Liver (tissue), 9 donors: ENCODE measurements around the gene NR4A1. TPM values are rescaled to one million over a fixed set of nuclear protein-coding genes. Genes with fewer than 3 reads are reported as not detected.

Experiments
- DNase-seq: peaks from one replicate; pipeline ENCODE4 v3.0.0-alpha.2; 2017; ENCODE audit warnings: low spot score
- H3K27ac ChIP-seq, 2 donors: one replicate each; pipeline ENCODE4 v1.7.0; 2013; ENCODE audit warnings: inconsistent platforms in 2 of 2, low read length in 2 of 2, control low read depth in 1 of 2, low read depth in 1 of 2, mild to moderate bottlenecking in 1 of 2
- H3K27me3 ChIP-seq, 4 donors: one replicate each; pipeline versions ENCODE4 v1.6.1 to v1.7.0; 2013; ENCODE audit warnings: low read length in 3 of 4, inconsistent platforms in 1 of 4, mild to moderate bottlenecking in 1 of 4, moderate library complexity in 1 of 4; ENCODE audit not compliant: control insufficient read depth in 4 of 4, insufficient read depth in 4 of 4
- H3K36me3 ChIP-seq, 4 donors: one replicate each; pipeline versions ENCODE4 v1.6.1 to v1.7.0; 2013; ENCODE audit warnings: low read length in 3 of 4, mild to moderate bottlenecking in 3 of 4, low read depth in 1 of 4, moderate library complexity in 1 of 4; ENCODE audit not compliant: control insufficient read depth in 4 of 4, insufficient read depth in 3 of 4
- H3K4me1 ChIP-seq, 4 donors: one replicate each; pipeline versions ENCODE4 v1.6.1 to v1.7.0; 2013; ENCODE audit warnings: low read length in 3 of 4, mild to moderate bottlenecking in 3 of 4, moderate library complexity in 1 of 4; ENCODE audit not compliant: control insufficient read depth in 4 of 4, insufficient read depth in 4 of 4
- H3K4me3 ChIP-seq, 3 donors: one replicate each; pipeline versions ENCODE4 v1.6.1 to v1.7.0; 2013; ENCODE audit warnings: low read length in 3 of 3, control low read depth in 1 of 3, low read depth in 1 of 3, mild to moderate bottlenecking in 1 of 3
- H3K9ac ChIP-seq, 2 donors: one replicate each; pipeline ENCODE4 v1.7.0; 2013; ENCODE audit warnings: low read length in 2 of 2, mild to moderate bottlenecking in 2 of 2, moderate library complexity in 2 of 2, control low read depth in 1 of 2, low read depth in 1 of 2
- H3K9me3 ChIP-seq, 4 donors: one replicate each; pipeline versions ENCODE4 v1.6.1 to v1.7.0; 2013; ENCODE audit warnings: low read length in 3 of 4; ENCODE audit not compliant: control insufficient read depth in 4 of 4
- EGR1 ChIP-seq, 2 donors: IDR thresholded peaks; 2 replicates each; pipeline ENCODE4 v1.6.1; 2016 to 2018; ENCODE audit warnings: antibody characterized with exemption in 2 of 2, low read depth in 2 of 2
- FOXA1 ChIP-seq: IDR thresholded peaks from 2 replicates; pipeline ENCODE4 v1.6.1; 2016; ENCODE audit warnings: antibody characterized with exemption
- FOXA2 ChIP-seq: IDR thresholded peaks from 2 replicates; pipeline ENCODE4 v1.6.1; 2016; ENCODE audit warnings: antibody characterized with exemption
- HNF4G ChIP-seq: IDR thresholded peaks from 2 replicates; pipeline ENCODE4 v1.6.1; 2016; ENCODE audit warnings: antibody characterized with exemption
- JUND ChIP-seq, 2 donors: IDR thresholded peaks; 2 replicates each; pipeline ENCODE4 v1.6.1; 2016; ENCODE audit warnings: antibody characterized with exemption in 2 of 2
- NR2F2 ChIP-seq: IDR thresholded peaks from 2 replicates; pipeline ENCODE4 v1.6.1; 2016; ENCODE audit warnings: antibody characterized with exemption
- RAD21 ChIP-seq, 2 donors: IDR thresholded peaks; 2 replicates each; pipeline ENCODE4 v1.6.1; 2016; ENCODE audit warnings: antibody characterized with exemption in 2 of 2, mild to moderate bottlenecking in 2 of 2
- RXRA ChIP-seq, 2 donors: IDR thresholded peaks; 2 replicates each; pipeline ENCODE4 v1.6.1; 2017 to 2018; ENCODE audit warnings: antibody characterized with exemption in 2 of 2, mild to moderate bottlenecking in 1 of 2
- TAF1 ChIP-seq: conservative IDR thresholded peaks from 2 replicates; pipeline ENCODE4 v1.6.1; 2016; ENCODE audit warnings: antibody characterized with exemption, mild to moderate bottlenecking
- YY1 ChIP-seq: IDR thresholded peaks from 2 replicates; pipeline ENCODE4 v1.6.1; 2016; ENCODE audit warnings: antibody characterized with exemption, mild to moderate bottlenecking
- WGBS: extraction: QIAGEN DNeasy Blood & Tissue Kit; methylation state at CpG from one replicate; pipeline ENCODE4 v1.1.7; 2013; 5-methylcytosine and 5-hydroxymethylcytosine counted together
- polyA plus RNA-seq, 2 donors: library from polyadenylated mRNA; stranded (reverse) in 1 of 2; unstranded in 1 of 2; fragments of 200-250 nt in 1 of 2; fragments of >200 nt in 1 of 2; fragmentation: Nextera tagmentation in 1 of 2; extraction: Ambion mirVana in 1 of 2; gene quantifications; one replicate each; pipeline versions ENCODE4 v1.2.1 to v1.2.3, GENCODE V29; 2013 to 2015
- total RNA-seq, 2 donors: library from RNA; depleted of rRNA; stranded (reverse); fragments of >200 nt; gene quantifications; one replicate each; pipeline ENCODE4 v1.2.3, GENCODE V29; 2014
- TF ChIP-seq, protein P1 (sequence below): IDR thresholded peaks from 2 replicates; pipeline ENCODE4 v1.6.1; 2016; ENCODE audit warnings: antibody characterized with exemption, mild to moderate bottlenecking
- TF ChIP-seq, protein P2 (sequence below): IDR thresholded peaks from 2 replicates; pipeline ENCODE4 v1.6.1; 2016; ENCODE audit warnings: antibody characterized with exemption
- TF ChIP-seq, protein P3 (sequence below): fragments of 150-350 bp; IDR thresholded peaks from 2 replicates; pipeline ENCODE4 v1.5.1; 2017; ENCODE audit warnings: improper control_type of control experiment, low read depth, low read length; ENCODE audit not compliant: missing input control
- donor health status: healthy.
- donor health status: healthy.
- donor health status: healthy.
- donor health status: healthy.
- donor health status: healthy.

NR4A1 gene
- total and polyA plus RNA-seq, 4 donors, result 0.79 to 5.8 (median 3.4) TPM

DNA sequence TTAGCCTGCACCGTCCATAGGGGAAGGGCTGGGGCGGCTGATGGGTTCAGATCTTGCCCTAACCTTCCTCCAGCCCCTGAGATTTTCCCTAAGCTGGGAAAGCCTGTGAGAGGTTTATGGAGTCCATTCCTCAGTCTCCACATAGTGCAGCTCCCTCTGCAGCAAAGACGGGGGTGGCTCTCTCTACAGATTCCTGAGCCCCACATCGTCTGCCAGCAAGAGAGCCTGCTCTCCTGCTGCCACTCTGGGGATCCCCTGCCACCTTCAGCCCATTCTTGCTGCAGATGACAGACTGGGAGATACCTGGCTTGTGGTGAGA, 31.4 kb downstream of the NR4A1 start:
- no peaks in the 10 kb centered on the region for H3K27me3 ChIP-seq
- H3K36me3 ChIP-seq, result peaks cover 0 to 13% (median 6%) of the 10 kb centered on the region in 4 donors
- H3K4me1 ChIP-seq, result peaks cover 8 to 43% (median 26%) of the 10 kb centered on the region in 4 donors
- 56% methylated on average over 4 of the region's 4 CpGs for WGBS
- H3K27ac ChIP-seq, result peak overlapping the region; percentile 80 to 81
- H3K9ac ChIP-seq, result no peak overlapping the region
- TF ChIP-seq, protein P1, sequence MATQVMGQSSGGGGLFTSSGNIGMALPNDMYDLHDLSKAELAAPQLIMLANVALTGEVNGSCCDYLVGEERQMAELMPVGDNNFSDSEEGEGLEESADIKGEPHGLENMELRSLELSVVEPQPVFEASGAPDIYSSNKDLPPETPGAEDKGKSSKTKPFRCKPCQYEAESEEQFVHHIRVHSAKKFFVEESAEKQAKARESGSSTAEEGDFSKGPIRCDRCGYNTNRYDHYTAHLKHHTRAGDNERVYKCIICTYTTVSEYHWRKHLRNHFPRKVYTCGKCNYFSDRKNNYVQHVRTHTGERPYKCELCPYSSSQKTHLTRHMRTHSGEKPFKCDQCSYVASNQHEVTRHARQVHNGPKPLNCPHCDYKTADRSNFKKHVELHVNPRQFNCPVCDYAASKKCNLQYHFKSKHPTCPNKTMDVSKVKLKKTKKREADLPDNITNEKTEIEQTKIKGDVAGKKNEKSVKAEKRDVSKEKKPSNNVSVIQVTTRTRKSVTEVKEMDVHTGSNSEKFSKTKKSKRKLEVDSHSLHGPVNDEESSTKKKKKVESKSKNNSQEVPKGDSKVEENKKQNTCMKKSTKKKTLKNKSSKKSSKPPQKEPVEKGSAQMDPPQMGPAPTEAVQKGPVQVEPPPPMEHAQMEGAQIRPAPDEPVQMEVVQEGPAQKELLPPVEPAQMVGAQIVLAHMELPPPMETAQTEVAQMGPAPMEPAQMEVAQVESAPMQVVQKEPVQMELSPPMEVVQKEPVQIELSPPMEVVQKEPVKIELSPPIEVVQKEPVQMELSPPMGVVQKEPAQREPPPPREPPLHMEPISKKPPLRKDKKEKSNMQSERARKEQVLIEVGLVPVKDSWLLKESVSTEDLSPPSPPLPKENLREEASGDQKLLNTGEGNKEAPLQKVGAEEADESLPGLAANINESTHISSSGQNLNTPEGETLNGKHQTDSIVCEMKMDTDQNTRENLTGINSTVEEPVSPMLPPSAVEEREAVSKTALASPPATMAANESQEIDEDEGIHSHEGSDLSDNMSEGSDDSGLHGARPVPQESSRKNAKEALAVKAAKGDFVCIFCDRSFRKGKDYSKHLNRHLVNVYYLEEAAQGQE, result no peak
- no peak for TF ChIP-seq FOXA2
- TF ChIP-seq, protein P2, sequence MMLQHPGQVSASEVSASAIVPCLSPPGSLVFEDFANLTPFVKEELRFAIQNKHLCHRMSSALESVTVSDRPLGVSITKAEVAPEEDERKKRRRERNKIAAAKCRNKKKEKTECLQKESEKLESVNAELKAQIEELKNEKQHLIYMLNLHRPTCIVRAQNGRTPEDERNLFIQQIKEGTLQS, result no peak
- TF ChIP-seq NR2F2, result no peak
- no peak for TF ChIP-seq FOXA1
- no peak for TF ChIP-seq RXRA (IDR thresholded peaks at IDR 0.05)
- TF ChIP-seq HNF4G, result no peak
- TF ChIP-seq YY1, result no peak
- TF ChIP-seq TAF1, result no peak
- no peak for TF ChIP-seq JUND (IDR thresholded peaks at IDR 0.05)
- TF ChIP-seq RAD21 (IDR thresholded peaks at IDR 0.05), result no peak
- no peak overlapping the region for H3K4me3 ChIP-seq
- no peak for DNase-seq
- H3K9me3 ChIP-seq, result no peaks in the 10 kb centered on the region

DNA sequence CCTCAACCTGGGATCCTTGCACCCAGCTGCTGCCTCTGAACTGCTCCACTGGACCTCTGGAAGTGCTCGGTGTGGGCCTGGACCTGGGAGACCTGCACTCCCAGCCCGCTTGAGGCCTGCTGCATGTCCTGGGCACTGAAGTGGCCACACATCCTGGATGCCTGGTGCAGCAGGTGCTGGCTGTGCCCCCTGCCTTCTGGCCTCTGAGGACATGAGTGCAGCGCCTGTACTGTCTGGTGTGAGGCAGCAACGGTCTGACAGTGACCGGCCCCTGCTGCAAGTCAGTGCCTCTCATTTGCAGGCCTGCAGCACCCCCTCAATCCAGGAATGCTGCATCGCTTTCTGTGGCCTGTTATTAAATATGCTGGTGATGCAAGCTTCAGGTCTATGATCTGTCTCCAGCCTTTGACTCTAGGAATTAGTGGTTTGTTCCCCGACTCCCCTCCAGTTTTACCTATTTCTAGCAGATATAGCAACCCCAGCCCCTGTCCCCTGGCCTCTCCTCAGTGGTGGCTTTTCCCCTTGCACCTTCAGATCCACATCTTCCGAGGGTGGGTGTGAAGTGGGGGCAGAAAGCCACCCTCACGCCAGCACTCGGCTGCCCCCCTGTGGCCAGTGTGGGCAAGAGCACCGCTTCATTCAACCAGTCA, 31.9 kb downstream of the NR4A1 start:
- Histone ChIP-seq H3K36me3 (peaks cover 0 to 9% (median 4%) of the 10 kb centered on the region in 4 donors), H3K9ac (no peak overlapping the region), H3K4me3 (no peak overlapping the region), H3K4me1 (peaks cover 8 to 43% (median 26%) of the 10 kb centered on the region in 4 donors), H3K9me3 (no peaks in the 10 kb centered on the region), H3K27me3 (no peaks in the 10 kb centered on the region), H3K27ac (peak overlapping the region; percentile 80 to 81)
- WGBS, result 38% methylated on average over 11 of the region's 11 CpGs
- TF ChIP-seq, protein P3, sequence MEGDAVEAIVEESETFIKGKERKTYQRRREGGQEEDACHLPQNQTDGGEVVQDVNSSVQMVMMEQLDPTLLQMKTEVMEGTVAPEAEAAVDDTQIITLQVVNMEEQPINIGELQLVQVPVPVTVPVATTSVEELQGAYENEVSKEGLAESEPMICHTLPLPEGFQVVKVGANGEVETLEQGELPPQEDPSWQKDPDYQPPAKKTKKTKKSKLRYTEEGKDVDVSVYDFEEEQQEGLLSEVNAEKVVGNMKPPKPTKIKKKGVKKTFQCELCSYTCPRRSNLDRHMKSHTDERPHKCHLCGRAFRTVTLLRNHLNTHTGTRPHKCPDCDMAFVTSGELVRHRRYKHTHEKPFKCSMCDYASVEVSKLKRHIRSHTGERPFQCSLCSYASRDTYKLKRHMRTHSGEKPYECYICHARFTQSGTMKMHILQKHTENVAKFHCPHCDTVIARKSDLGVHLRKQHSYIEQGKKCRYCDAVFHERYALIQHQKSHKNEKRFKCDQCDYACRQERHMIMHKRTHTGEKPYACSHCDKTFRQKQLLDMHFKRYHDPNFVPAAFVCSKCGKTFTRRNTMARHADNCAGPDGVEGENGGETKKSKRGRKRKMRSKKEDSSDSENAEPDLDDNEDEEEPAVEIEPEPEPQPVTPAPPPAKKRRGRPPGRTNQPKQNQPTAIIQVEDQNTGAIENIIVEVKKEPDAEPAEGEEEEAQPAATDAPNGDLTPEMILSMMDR, result peak; percentile 81
- TF ChIP-seq YY1, result no peak
- TF ChIP-seq, protein P2, result peak; percentile 31
- no peak for TF ChIP-seq FOXA2
- peak; percentile 81 to 93 for TF ChIP-seq RAD21 (IDR thresholded peaks at IDR 0.05)
- DNase-seq, result peak; percentile 74

DNA sequence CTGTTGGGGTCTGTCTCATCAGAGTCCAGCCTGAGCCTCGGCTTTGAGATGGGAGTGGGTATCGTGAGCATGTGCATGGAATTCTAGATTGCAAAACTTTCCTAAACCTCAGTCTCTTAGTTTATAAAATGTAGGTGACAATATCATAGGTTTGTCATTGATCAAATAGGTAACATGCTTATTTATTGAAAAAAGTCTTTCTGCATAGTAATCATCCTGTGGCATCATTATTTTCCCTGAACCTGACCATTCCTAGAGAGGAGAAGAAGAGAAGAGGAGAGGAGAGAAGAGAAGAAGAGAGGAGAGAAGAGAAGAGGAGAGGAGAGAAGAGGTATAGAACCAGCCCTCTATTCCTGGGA, 32.4 kb downstream of the NR4A1 start:
- Histone ChIP-seq H3K27ac (no peak overlapping the region), H3K9me3 (no peaks in the 10 kb centered on the region), H3K36me3 (peaks cover 0 to 6% (median 2%) of the 10 kb centered on the region in 4 donors)

More for the DNA sequence above, 32.4 kb downstream of the NR4A1 start:
- TF ChIP-seq RXRA (IDR thresholded peaks at IDR 0.05) (no peak), EGR1 (IDR thresholded peaks at IDR 0.05; ENCODE audit: low read depth in 2 of 2) (no peak), FOXA1 (no peak)
- TF ChIP-seq, protein P3, result no peak
- 2% methylated on average over 2 of the region's 2 CpGs for WGBS
- no peak overlapping the region for H3K9ac ChIP-seq
- no peaks in the 10 kb centered on the region for H3K27me3 ChIP-seq
- H3K4me1 ChIP-seq, result peaks cover 8 to 43% (median 26%) of the 10 kb centered on the region in 4 donors
- H3K4me3 ChIP-seq, result no peak overlapping the region
- DNase-seq, result no peak
